ENCODE results near the gene PHLDA1.

PHLDA1 gene

DNA sequence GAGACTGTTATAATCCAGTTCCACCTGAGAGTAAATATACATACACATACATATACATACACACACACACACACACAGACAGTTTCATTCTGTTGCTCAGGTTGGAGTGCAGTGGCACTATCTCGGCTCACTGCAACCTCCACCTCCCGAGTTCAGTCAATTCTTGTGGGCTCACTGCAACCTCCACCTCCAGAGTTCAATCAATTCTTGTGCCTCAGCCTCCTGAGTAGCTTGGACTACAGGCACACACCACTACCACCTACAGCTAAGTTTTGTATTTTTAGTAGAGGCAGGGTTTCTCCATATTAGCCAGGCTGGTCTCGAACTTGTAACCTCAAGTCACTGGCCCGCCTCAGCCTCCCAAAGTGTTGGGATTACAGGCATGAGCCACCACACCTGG lies 8.9 kb upstream of the PHLDA1 start:
- DNase-seq (ENCODE audit: extremely low spot score, insufficient read length, low read depth): no peak
- FAIRE-seq: no peak

DNA sequence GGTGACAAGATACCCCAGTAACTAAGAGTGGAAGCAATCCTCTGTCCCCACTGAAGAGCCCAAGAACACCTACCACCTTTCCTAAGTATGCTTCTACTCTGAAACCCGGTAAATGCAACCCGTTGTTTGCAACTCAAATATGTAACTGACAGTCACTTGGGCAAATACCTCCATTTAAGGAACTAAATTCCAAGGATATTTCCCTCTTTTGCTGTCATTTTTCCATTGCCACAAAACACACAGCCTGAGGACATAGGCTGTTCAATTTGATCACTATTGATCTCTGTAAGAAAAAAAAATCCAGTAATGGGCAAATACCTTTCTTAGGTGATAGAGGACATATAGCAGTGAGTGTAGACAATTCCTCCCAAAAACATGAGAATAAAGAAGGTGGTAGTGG lies 6.6 kb upstream of the PHLDA1 start:
- no peak for DNase-seq (ENCODE audit: extremely low spot score, insufficient read length, low read depth)
- FAIRE-seq: no peak

DNA sequence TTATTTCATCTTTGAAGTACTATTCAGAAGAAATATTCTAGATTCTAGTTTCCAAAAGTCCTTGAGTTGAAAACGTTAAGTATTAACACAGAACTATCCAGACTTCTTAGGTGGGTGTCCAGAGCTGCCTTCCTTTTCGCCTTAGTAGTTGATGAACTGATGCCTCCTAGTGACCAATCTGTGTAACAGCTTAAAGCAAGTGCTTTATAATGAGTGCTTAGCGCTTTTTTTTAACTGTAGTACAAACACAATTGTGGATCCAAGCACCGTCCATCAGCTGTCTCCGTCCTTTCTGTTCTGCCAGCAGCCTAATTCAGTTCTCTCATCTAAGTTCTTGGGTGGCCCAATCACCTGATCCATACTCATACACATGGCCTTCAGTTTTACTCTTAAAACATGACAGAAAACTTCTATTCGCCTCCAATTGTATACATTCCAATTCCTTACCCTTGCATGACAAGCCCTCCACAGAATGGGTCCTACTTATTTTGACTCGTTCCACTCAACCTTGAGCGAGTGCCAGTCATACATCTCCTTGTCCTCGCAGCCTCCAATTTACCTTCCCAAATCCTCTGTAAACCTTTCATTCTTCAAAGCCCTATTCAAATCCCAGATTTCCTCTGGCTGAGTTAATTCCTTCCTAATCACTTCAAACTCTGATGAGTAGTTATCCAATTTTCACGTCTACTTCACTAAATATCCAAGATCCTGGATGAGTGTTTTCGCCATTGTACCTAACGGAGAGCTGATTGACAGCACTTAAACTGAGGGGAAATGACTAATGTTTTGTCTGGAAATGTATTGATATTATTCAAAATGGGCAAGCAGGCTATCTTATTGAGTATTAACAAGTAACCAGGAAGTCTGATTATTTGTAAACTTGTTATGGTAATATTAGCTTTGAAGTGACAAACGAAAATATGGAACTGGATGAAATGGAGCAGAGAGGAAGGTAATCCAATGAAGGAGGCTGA lies 5.8 kb upstream of the PHLDA1 start:
- DNase-seq (ENCODE audit: extremely low spot score, insufficient read length, low read depth) (no peak), FAIRE-seq (peak; percentile 84)

DNA sequence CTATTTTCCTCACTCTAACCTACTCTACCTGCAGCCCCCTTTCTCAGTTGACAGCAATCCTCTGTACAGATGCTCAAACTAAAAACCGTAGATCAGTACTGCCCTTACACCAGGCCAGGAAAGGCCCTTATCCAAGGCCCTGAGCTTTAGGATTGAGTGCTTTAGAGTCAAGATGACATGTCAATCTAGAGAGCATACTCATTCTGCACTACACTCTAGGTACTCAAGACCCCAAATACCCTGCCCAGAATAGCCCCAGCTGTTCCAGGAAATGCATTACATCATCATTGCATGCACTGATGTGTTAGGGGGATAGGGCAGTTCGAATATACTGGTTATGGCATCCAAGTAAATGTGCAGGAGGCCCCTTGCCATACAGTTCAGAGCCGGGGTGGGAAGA lies 3.5 kb upstream of the PHLDA1 start:
- DNase-seq (ENCODE audit: extremely low spot score, insufficient read length, low read depth) (no peak), FAIRE-seq (no peak)

DNA sequence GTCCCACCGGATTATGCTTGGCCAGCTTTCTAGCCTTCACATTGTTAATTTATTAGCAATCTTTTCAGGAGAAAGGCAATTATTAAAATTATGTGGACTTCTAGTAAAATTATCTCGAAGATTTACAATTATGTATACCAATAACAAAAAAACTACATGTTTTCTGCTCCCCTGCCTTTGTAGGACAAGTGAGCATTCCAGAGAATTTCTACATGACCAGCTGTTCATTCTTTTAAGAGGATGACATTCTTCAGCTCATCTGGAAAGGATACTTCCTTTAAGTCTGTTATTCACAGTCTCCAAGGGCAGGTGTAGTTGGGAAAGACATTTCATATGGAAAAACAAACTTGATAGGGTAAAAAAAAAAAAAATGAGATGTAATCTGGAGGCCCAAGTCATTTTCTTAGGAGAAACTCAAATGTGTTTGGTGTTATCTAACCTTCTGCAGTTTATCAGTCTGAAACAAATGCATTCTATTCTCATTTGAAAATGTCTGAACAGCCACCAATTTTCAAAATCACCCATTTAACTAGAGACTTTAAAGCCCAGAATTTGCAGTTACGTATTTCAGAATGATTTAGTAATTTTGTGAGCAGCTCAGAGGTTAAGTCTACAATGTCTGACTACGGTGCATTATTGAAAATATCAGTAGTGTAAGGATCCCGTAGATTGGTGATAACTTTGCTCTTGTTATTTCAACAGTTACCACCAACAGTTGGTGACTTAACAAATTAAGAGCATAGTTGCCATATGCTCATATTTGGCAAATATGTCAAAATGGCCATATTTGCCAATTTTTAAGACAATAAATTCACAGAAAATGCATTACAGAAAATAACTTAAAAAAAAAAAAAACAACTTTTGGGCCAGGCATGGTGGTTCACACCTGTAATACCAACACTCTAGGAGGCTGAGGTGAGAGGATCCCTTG lies 1.8 kb upstream of the PHLDA1 start:
- no peak for FAIRE-seq
- no peak for DNase-seq (ENCODE audit: extremely low spot score, insufficient read length, low read depth)

DNA sequence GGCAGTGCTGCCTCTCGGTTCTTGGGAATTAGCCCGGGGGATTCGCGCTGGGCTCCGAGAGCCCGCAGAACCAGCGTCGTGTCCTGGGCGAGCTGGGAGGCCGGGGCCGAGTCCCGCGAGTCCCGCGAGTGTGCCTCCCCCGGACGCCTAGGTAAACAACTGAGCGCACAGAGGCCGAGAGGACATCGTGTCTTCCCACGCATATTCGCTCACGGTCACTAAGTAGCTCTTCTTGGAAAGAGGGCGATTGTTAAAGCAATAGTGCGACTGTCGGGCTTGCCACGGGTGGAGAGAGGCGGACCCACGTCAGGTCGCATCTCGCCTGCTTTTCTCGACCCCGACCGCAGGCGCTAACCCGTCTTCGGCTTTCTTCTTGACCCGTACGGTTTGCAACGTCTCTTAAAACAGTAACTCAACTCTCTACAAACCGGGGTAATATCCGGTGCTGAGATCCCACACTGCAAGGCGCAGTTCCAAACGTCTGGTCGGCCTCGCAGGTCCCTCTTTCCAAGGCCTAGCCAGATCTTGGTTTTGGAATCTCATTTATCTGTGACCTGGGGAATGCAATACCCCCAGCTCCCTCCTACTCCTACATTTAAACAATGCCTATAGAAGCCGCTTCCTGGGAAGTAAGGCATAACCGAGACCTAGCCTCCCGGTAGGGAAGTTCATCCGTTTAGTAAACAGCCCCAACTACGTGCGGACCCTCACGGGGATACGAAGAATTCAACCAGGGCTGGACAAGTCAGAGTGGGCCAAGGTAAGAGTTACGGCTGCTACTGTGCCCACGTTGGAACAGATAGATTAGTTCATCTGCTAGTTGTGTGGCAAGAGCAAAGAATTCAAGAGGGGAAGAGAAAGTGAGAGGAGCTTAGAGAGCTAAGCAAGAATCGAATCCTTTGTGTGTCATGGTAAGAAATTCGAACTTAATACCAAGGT lies 736 bp upstream of the PHLDA1 start:
- peak; percentile 51 for FAIRE-seq
- DNase-seq (ENCODE audit: extremely low spot score, insufficient read length, low read depth): no peak

DNA sequence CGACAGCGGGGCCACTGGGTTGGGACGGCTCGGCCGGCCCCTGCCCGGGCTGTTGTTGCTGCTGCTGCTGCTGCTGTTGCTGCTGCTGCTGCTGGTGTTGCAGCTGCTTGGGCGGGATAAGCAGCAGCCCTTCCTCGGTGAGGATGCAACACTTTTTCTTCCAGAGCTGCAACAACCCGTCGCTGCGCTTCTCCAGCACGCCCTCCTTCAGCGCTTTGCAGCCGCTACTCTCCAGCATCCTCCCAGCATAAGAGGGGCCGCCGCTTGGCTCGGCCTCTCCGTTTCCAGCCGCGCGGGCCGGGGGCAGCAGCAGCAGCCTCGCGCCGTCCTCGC lies 529 bp downstream of the PHLDA1 start:
- FAIRE-seq (no peak), DNase-seq (ENCODE audit: extremely low spot score, insufficient read length, low read depth) (no peak)

DNA sequence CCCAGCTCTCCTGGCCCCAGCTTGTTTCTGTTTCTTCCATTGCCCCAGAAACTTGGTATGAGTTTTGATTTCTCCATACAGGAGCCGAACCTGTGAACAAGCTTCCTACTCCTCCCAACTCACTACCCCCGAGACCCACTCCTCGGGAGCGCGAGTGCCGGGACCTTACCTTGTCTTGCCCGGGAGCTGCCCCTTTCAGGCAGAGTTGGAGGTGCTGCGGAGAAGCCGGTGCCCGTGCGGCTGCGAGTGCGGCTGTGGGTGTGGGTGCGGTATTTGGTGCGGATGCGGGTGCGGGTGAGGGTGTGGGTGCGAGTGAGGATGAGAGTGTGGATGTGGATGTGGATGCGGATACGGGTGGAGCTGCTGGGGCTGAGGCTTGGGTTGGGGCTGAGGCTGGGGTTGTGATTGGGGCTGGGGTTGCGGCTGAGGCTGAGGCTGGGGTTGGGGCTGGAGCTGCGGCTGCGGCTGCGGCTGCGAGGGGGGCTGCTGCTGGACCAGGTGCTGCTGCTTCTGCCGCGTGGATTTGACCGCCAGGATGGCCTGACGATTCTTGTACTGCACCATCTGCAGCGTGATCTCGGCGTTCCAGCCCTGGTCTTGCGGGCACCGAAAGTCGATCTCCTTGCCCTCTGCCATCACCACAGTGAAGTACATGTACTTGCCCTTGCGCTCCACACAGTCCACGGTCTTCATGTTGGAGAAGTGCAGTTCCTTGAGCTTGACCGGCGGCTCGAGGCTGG lies 1.1 kb downstream of the PHLDA1 start:
- FAIRE-seq (no peak), DNase-seq (ENCODE audit: extremely low spot score, insufficient read length, low read depth) (no peak)

DNA sequence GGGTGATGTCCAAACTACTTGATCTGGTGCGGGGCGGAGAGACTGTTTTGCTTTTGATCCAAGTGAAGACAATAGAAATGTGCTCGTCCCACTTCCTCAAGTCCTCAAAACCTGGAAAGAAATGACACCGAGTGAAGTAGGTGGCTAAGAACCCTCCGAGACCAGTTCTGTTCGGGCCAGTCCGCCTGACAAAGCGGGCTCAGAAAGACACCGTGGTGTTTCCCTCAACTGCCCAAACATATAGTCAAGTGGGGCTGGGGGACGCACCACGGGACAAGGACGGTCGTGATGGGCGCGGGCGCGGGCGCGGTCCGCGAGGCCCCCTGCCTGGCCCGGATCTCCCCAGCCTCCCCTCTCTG lies 1.6 kb downstream of the PHLDA1 start:
- FAIRE-seq (no peak), DNase-seq (ENCODE audit: extremely low spot score, insufficient read length, low read depth) (no peak)

DNA sequence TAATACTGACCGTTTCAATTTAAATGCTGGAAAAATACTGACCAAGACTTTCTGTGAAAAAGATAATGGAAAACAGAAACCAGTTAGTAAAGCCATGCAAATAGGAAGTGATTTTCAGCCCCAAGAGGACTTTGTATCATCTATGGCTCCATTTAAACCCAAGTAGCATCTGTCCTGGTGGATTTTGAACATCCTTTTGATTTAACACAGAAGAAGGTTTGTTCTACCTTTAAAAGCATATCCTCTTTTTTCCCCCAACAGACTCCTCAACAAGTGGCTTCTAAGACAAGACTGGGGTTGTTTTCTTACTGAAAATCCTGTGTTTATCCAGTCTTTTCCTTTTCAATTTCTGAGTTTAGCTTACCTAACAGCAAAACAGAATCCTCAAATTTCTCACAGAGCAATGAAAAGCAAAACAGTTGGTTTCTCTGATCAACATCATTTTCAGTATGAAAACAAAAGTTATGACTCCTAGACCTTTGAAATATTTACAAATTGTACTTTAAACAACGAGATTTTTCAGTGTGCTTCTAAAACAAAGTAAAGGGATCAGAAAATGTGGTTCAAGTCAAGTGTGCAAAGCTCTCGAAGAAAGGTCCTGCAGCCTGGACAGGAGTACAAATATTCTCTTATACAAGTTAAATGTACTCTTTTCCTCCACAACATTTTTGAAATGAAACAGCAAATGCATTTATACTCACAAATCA lies 2.9 kb downstream of the PHLDA1 start:
- DNase-seq (ENCODE audit: extremely low spot score, insufficient read length, low read depth) (no peak), FAIRE-seq (no peak)

DNA sequence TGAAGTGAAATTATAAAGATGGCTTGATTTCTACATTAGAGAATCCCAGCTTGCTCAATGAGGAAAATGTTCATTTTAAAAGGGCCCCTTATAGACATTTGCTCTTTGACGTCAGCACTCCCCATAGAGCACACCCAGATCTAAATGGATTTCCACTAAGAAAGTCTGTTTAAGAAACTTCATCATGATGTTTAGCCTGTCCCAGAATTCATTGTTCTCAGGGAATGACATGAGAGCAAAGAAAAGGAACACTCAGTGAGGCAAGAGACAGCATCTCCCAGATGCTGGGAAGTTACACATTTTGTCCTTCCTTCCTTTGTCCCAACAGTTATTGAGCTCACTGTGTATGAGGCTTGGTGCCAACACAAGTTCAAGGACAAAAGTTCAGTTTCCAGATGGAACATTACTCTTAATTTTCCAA lies 4.9 kb downstream of the PHLDA1 start:
- FAIRE-seq (no peak), DNase-seq (ENCODE audit: extremely low spot score, insufficient read length, low read depth) (no peak)

DNA sequence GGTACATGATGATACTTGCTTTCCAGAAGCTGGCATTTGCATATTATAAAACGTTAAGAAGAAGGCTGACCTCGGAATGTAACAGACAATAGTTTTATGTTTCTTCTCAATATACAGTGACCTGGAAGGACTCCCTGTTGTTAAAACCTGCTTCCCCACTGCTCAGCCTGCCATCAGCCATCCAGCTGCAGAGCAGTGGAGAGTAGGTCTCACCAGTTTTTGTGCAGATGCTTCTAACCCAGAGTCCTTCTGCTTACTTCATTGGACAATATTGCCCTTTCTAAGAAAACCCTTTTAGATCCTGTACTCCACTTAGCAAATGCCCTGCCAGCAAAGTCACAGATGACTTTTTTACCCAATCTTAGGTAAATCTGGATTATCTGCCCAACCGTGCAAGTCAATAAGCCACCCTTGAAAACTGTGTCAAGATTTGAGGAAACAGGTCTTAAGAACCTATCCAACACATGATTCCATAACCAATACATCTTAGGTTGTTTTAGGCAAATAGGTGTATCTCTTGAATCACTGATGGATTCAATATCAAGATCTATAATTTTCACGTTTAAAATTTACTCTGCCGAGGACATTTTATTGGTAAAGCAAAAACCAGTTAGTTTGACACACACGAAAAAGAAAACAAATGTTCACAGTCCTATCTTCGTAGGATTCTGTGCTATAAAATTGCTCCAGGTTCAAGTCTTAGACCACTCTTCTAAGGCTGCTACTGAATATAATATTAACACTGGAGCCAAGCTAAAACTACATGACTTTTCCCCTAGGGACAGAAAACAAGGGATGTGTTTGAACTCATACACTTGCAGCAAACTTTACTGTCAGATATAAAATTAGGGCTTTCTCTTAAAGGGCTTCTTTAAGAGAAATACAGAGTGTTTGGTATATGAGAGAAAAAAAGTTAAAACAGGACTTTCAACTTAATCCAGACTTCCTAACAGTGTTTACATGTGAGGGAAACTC lies 5.7 kb downstream of the PHLDA1 start:
- DNase-seq (ENCODE audit: extremely low spot score, insufficient read length, low read depth): no peak
- FAIRE-seq: no peak

DNA sequence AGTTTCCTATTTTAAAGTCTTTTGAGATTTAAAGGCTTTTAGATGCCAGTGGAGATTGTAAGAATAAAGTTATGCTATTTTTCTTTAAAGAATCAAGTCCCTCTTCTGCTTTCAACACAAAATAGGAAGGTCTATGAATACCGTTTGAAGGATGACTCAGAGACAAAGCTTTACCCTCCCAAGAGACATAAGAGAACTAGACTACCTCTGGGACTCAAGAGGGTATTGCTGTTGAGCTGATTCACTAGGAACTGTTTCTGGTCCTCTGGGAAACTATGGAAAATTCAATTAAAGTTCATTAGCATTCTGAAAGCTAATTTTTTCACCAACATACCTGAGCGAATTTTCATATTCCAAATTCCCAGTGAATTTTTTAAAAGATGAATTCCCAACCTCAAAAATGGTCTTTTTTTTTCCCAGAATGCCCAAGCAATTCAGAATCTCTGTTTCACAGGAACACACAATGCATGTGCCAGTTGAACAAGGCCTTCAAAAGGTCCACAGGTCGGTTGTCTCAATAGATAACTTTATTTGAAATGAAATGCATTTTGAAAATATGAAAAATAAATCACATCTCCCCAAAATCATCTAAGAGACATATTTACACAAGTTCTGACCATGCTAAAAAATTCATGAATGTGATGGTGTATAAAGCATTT lies 6.5 kb downstream of the PHLDA1 start:
- DNase-seq (ENCODE audit: extremely low spot score, insufficient read length, low read depth): no peak
- no peak for FAIRE-seq

DNA sequence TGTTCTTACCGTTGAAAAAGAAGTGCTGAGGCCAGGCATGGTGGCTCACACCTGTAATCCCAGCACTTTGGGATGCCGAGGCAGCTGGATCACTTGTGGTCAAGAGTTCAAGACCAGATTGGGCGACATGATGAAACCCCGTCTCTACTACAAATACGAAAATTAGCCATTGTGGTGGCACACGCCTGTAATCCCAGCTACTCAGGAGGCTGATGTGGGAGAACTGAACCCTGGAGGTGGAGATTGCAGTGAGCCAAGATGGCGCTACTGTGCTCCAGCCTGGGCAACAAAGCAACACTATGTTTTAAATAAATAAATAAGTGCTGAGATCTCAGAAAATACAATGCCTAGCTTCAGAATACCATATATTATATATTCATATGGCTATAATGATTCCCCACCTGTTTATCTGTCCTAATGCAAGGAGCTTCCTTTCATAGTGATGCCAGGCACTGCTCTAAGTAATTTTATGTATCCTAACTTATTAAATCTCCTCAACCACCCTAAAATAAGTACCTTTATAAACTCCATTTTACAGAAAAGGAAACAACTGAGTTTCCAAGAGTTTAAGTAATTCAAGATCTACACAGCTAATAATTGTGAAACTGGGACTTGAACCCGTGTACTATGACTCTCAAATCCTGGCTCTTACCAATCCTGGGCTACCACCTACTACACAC lies 7.3 kb downstream of the PHLDA1 start:
- no peak for FAIRE-seq
- DNase-seq (ENCODE audit: extremely low spot score, insufficient read length, low read depth): no peak

DNA sequence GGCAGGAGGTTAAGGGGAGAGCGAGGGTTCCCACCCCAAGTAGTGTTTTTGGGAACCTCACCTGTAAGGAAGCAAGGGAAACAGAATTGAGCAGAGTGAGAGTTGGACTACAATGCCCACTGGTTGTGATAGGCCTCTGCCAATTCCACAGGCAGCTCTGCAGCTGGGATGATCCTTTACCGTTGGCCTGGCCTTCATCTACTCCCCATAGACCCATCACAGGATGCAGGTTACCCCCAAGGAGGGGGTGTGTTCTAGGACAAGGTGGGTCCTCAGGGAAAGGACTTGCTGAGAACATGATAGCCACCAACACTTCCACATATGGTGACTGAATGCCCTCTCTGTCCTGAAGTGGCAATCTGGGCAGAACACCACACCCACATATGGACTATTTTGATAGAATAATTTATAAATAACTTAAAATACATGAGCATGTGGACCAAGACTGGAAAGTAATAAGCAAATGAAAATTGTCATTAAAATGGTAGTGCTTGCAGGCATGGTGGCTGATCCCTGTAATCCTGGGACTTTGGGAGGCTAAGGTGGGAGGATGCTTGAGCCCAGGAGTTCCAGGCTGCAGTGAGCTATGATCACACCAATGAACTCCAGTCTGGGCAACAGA lies 8.4 kb downstream of the PHLDA1 start:
- FAIRE-seq (no peak), DNase-seq (ENCODE audit: extremely low spot score, insufficient read length, low read depth) (no peak)

DNA sequence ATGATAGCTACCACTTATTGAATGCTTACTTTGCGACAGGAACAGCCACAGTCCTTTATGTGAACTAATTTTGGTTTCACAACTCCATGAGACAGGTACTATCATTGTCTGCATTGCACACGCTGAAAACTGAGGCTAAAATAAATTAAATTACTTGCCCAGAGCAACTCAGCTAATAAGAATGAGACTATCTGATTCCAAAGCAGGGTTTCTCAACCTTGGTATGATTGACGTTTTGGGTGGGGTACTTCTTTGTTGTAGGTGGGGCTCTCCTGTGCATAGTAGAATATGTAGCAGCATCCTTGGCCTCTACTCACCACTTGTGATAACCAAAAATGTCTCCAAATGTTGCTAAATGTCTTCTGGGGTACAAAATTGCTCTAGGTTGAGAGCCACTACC lies 9.1 kb downstream of the PHLDA1 start:
- DNase-seq (ENCODE audit: extremely low spot score, insufficient read length, low read depth): no peak
- no peak for FAIRE-seq

All from GM18507 (cell line).